Nephron (organoid): ENCODE data around the gene SIGLEC6.

Source experiments
- H3K27ac Mint-ChIP-seq, 3 experiments: 2 replicates each; pipeline ENCODE4 v1.8.0; 2020; ENCODE audit warnings: mixed read lengths in 3 of 3, mild to moderate bottlenecking in 2 of 3, moderate library complexity in 1 of 3
- H3K27me3 Mint-ChIP-seq: 2 replicates; pipeline ENCODE4 v1.8.0; 2021; ENCODE audit warnings: low read depth, mild to moderate bottlenecking, moderate library complexity, mixed read lengths
- H3K36me3 Mint-ChIP-seq: 2 replicates; pipeline ENCODE4 v1.8.0; 2020; ENCODE audit warnings: low read depth, mixed read lengths
- H3K4me1 Mint-ChIP-seq: 2 replicates; pipeline ENCODE4 v1.8.0; 2020; ENCODE audit warnings: mixed read lengths
- H3K4me3 Mint-ChIP-seq, 3 experiments: 2 replicates each; pipeline ENCODE4 v1.8.0; 2020; ENCODE audit warnings: mild to moderate bottlenecking in 3 of 3, mixed read lengths in 3 of 3, moderate library complexity in 2 of 3
- H3K9me3 Mint-ChIP-seq: 2 replicates; pipeline ENCODE4 v1.8.0; 2020; ENCODE audit warnings: mixed read lengths
- TF ChIP-seq, protein P1 (sequence below), 3 experiments: fragments of 200-600 bp; sonication (generic); IDR thresholded peaks; one replicate each; pipeline ENCODE4 v1.5.0; 2021; ENCODE audit warnings: antibody characterized with exemption in 3 of 3; ENCODE audit not compliant: unreplicated experiment in 3 of 3

SIGLEC6 gene

DNA sequence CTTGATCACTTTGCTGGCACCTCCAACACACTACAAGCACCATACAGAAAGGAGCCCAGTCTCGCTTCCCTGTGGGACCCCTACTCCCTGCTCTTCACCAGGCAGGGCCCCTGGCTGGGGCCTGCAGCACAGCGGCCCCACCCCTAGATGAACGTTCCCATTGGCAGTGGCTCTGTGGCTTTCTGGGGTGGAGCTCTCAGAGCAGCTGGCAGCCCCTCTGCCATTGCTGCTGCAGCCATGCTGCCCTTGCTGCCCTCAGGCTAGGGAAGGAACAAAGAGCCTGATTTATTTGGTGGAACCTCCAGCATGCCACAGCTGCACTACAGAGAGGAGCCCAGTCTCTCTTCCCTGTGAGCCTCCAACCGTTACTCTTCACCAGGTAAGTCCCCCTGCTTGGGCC lies 5.8 kb downstream of the SIGLEC6 start:
- Mint-ChIP-seq H3K27ac (no peak overlapping the region), H3K27me3 (peaks cover 11% of the 10 kb centered on the region), H3K36me3 (no peaks in the 10 kb centered on the region), H3K9me3 (peaks cover 15% of the 10 kb centered on the region), H3K4me1 (no peaks in the 10 kb centered on the region), H3K4me3 (no peak overlapping the region)
- TF ChIP-seq, protein P1, sequence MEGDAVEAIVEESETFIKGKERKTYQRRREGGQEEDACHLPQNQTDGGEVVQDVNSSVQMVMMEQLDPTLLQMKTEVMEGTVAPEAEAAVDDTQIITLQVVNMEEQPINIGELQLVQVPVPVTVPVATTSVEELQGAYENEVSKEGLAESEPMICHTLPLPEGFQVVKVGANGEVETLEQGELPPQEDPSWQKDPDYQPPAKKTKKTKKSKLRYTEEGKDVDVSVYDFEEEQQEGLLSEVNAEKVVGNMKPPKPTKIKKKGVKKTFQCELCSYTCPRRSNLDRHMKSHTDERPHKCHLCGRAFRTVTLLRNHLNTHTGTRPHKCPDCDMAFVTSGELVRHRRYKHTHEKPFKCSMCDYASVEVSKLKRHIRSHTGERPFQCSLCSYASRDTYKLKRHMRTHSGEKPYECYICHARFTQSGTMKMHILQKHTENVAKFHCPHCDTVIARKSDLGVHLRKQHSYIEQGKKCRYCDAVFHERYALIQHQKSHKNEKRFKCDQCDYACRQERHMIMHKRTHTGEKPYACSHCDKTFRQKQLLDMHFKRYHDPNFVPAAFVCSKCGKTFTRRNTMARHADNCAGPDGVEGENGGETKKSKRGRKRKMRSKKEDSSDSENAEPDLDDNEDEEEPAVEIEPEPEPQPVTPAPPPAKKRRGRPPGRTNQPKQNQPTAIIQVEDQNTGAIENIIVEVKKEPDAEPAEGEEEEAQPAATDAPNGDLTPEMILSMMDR (IDR thresholded peaks at IDR 0.05; ENCODE audit: unreplicated experiment in 3 of 3): no peak

DNA sequence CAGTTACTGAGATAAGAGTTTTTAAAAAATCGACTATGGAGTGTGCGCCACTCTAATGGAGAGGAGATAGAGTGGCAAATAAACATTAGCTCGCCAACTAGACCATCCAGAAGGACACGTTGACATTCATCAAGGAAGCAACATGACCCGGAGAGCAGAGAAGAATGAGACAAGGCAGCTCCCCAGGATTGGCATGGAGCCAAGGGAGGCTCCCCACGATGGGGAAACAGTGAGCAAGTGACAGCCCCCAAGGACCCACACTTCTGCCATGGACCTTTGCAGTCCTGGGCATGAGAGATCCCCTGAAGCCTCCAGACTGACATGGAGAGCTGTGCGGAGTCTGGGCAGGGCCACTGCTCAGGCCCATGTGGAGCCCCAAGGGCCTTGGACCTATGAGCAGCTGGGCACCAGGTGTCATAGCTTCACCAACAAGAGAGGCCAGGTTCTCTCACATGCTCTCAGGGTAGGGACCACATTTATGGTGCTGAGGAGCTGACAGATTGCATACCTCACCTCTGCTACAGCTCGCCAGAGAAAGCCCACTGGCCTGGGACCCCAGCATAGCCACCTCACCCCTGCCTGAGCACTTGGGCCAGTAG lies 6.7 kb downstream of the SIGLEC6 start:
- Mint-ChIP-seq H3K4me1 (no peaks in the 10 kb centered on the region), H3K27me3 (peaks cover 11% of the 10 kb centered on the region), H3K4me3 (no peak overlapping the region), H3K36me3 (no peaks in the 10 kb centered on the region), H3K27ac (no peak overlapping the region), H3K9me3 (peaks cover 13% of the 10 kb centered on the region)
- TF ChIP-seq, protein P1 (IDR thresholded peaks at IDR 0.05; ENCODE audit: unreplicated experiment in 3 of 3): no peak

DNA sequence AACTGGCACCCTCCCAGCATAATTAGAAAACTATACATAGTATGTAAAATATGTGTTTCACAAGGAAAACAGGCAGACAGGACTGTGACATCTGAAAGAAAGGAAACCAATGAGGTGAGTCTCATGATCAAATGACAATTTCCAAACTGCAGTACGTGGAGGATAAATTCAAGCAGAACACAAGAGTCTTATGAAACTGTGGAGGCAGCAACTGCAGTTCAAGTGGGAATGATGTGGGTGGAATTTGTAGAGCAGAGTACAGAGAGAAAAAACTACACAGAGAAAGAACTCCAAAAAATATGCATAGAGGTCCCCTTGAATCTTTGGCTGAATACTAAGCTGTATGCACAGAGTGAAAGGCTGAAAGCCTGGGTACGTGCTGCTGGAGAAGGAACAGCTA lies 9.7 kb downstream of the SIGLEC6 start:
- H3K36me3 Mint-ChIP-seq: no peaks in the 10 kb centered on the region
- H3K4me1 Mint-ChIP-seq: no peaks in the 10 kb centered on the region
- TF ChIP-seq, protein P1 (IDR thresholded peaks at IDR 0.05; ENCODE audit: unreplicated experiment in 3 of 3): no peak
- no peak overlapping the region for H3K4me3 Mint-ChIP-seq
- H3K27ac Mint-ChIP-seq: no peak overlapping the region
- peaks cover 11% of the 10 kb centered on the region for H3K27me3 Mint-ChIP-seq
- peaks cover 3% of the 10 kb centered on the region for H3K9me3 Mint-ChIP-seq

DNA sequence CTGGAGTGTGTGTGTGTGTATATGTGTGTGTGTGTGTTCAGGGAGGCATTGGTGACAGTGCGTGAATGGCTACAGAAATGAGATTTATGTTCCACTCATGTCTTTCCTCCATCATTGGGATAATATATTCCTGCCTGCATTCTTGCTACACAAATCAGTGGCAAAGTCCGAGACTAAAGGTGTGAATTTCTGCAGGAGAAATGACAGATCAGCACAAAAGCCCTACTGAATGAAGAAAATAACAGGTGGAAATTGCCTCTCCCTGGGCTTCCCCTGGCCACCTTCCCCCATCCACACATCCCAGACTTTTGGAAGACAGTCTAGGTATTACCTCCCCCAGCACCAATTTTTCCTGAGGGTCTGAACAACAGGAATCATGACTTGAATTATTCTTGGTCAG lies 10.1 kb downstream of the SIGLEC6 start:
- TF ChIP-seq, protein P1 (IDR thresholded peaks at IDR 0.05; ENCODE audit: unreplicated experiment in 3 of 3): no peak
- no peaks in the 10 kb centered on the region for H3K4me1 Mint-ChIP-seq
- H3K27me3 Mint-ChIP-seq: peaks cover 11% of the 10 kb centered on the region
- H3K27ac Mint-ChIP-seq: no peak overlapping the region
- peaks cover 3% of the 10 kb centered on the region for H3K9me3 Mint-ChIP-seq
- H3K4me3 Mint-ChIP-seq: no peak overlapping the region
- no peaks in the 10 kb centered on the region for H3K36me3 Mint-ChIP-seq

DNA sequence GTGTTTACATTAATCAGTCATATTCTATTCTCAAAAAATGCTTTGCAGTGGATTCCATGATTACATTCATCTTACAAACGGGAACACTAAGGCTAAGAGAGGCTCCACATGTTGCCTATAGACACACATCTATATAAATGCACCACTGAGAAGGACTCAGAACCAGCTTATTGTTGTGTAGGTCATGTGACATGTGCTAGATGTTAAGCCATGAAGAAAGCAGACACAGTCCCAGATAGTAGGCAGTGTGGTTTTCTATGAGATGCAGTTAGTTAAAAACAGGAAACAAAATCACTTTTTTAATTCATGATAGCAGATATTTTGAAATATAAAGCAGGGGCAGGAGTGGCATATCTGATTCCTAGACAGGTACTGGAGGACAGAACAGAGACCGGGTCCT lies 10.7 kb downstream of the SIGLEC6 start:
- H3K27me3 Mint-ChIP-seq: peaks cover 11% of the 10 kb centered on the region

More for the DNA sequence above, 10.7 kb downstream of the SIGLEC6 start:
- Mint-ChIP-seq H3K9me3 (peaks cover 3% of the 10 kb centered on the region), H3K36me3 (no peaks in the 10 kb centered on the region), H3K4me1 (no peaks in the 10 kb centered on the region), H3K27ac (no peak overlapping the region), H3K4me3 (no peak overlapping the region)
- TF ChIP-seq, protein P1 (IDR thresholded peaks at IDR 0.05; ENCODE audit: unreplicated experiment in 3 of 3): no peak
